C4-2B (cell line): Measurements from ENCODE around the gene ADAMTS6.

Source experiments
- ZFX ChIP-seq: fragments of 450-650 bp; IDR thresholded peaks from 2 replicates; pipeline ENCODE4 v1.6.1; 2017
- TF ChIP-seq, protein P1 (sequence below): fragments of 450-650 bp; conservative IDR thresholded peaks from 2 replicates; pipeline ENCODE4 v1.5.1; 2017; ENCODE audit warnings: mild to moderate bottlenecking

DNA sequence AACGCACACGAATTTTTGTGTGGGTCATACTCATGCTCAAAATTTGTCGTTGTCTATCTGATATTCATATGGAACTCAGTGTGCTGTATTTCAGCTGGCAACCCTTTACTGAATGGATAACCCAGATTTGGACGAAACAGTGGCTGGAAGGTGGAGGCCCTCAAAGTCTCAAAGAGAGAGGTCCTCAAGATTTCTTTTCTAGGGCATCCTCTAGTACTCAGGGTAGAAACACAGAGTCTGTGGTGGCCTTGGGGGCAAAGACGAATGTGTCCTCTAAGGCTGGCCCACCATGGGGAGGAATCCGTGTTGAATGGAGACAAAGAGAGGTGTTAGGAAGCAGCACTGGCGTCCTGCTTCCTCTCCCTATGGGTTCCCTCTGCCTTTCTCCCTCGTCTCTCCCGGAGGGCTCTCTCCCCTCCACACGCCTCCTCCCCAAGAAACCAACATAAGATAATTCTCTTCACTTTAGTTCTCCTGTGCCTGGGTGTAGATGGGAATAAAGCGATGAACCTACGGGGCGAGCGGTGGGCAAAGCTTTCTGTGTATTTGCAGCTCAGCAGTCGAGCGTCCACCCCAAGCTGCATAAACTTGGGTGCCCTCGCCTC is 379.2 kb downstream of the ADAMTS6 start:
- TF ChIP-seq, protein P1, sequence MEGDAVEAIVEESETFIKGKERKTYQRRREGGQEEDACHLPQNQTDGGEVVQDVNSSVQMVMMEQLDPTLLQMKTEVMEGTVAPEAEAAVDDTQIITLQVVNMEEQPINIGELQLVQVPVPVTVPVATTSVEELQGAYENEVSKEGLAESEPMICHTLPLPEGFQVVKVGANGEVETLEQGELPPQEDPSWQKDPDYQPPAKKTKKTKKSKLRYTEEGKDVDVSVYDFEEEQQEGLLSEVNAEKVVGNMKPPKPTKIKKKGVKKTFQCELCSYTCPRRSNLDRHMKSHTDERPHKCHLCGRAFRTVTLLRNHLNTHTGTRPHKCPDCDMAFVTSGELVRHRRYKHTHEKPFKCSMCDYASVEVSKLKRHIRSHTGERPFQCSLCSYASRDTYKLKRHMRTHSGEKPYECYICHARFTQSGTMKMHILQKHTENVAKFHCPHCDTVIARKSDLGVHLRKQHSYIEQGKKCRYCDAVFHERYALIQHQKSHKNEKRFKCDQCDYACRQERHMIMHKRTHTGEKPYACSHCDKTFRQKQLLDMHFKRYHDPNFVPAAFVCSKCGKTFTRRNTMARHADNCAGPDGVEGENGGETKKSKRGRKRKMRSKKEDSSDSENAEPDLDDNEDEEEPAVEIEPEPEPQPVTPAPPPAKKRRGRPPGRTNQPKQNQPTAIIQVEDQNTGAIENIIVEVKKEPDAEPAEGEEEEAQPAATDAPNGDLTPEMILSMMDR: no peak
- TF ChIP-seq ZFX: no peak
